Ishikawa (cell line): ENCODE data around the gene TMSB4Y.

Source experiments
- CEBPB ChIP-seq: IDR thresholded peaks from 2 replicates; pipeline ENCODE4 v1.6.1; 2012
- EGR1 ChIP-seq: IDR thresholded peaks from 2 replicates; pipeline ENCODE4 v1.6.1; 2012
- EP300 ChIP-seq: IDR thresholded peaks from 2 replicates; pipeline ENCODE4 v1.6.1; 2012; ENCODE audit warnings: borderline replicate concordance
- FOXM1 ChIP-seq: IDR thresholded peaks from 2 replicates; pipeline ENCODE4 v1.6.1; 2012; ENCODE audit warnings: low read depth, borderline replicate concordance
- MAX ChIP-seq: IDR thresholded peaks from 2 replicates; pipeline ENCODE4 v1.6.1; 2012
- NFIC ChIP-seq: IDR thresholded peaks from 2 replicates; pipeline ENCODE4 v1.6.1; 2012
- RAD21 ChIP-seq: IDR thresholded peaks from 2 replicates; pipeline ENCODE4 v1.6.1; 2012; ENCODE audit warnings: low read depth
- TAF1 ChIP-seq: IDR thresholded peaks from 2 replicates; pipeline ENCODE4 v1.6.1; 2012; ENCODE audit warnings: low read depth, mild to moderate bottlenecking
- TCF12 ChIP-seq: IDR thresholded peaks from 2 replicates; pipeline ENCODE4 v1.6.1; 2012; ENCODE audit warnings: low read depth

GRCh38 chrY:13751289-13752071 is 47.8 kb downstream of the TMSB4Y start:
- TF ChIP-seq CEBPB (no peak), TAF1 (no peak), NFIC (no peak), FOXM1 (no peak), EP300 (no peak), MAX (no peak), EGR1 (no peak), TCF12 (no peak), RAD21 (no peak)
